H1 (cell line): ENCODE data around the gene TSHR. TPM values are rescaled to one million over a fixed set of nuclear protein-coding genes. Genes with fewer than 3 reads are reported as not detected.

Source experiments
- CTCF ChIA-PET: fragments of 300-600 bp; sonication (Branson Sonifier 250); formaldehyde crosslinking; loops from one replicate; lab custom pipeline; 2021; ENCODE audit not compliant: partially characterized antibody; lab: Charles Lee
- POLR2A ChIA-PET: fragments of 300-600 bp; sonication (Branson Sonifier 250); formaldehyde crosslinking; loops from one replicate; lab custom pipeline; 2021; ENCODE audit warnings: inconsistent platforms; ENCODE audit not compliant: partially characterized antibody; lab: Charles Lee
- DNase-seq, 2 experiments: peaks; one replicate each; pipeline versions ENCODE4 v3.0.0 to v3.0.0-alpha.2; 2010 to 2022; ENCODE audit warnings: low spot score in 2 of 2, low read depth in 1 of 2, mixed read lengths in 1 of 2
- FAIRE-seq: peaks from 2 replicates; lab custom pipeline; 2011; peaks lifted over from hg19 to GRCh38; lab: Jason Lieb, UNC
- H2AFZ ChIP-seq: 2 replicates; pipeline ENCODE4 v1.8.1; 2012; ENCODE audit warnings: low read length, inconsistent platforms
- H2AK5ac ChIP-seq: 2 replicates; pipeline ENCODE4 v1.6.1; 2013; ENCODE audit warnings: low read depth, low read length
- H2BK120ac ChIP-seq: replicated peaks from 2 replicates; pipeline ENCODE3; 2013; ENCODE audit warnings: low read depth, low read length, inconsistent platforms
- H2BK12ac ChIP-seq: 2 replicates; pipeline ENCODE4 v1.6.1; 2013; ENCODE audit warnings: low read depth, low read length
- H2BK15ac ChIP-seq: 2 replicates; pipeline ENCODE4 v1.6.1; 2013; ENCODE audit warnings: low read length
- H2BK20ac ChIP-seq: 2 replicates; pipeline ENCODE4 v1.6.1; 2013; ENCODE audit warnings: low read length
- H2BK5ac ChIP-seq: 2 replicates; pipeline ENCODE4 v1.6.1; 2013; ENCODE audit warnings: low read depth, low read length
- H3K14ac ChIP-seq: 2 replicates; pipeline ENCODE4 v1.6.1; 2013; ENCODE audit warnings: inconsistent platforms; ENCODE audit not compliant: insufficient read length
- H3K18ac ChIP-seq: 2 replicates; pipeline ENCODE4 v1.6.1; 2013; ENCODE audit warnings: low read length; ENCODE audit errors: extremely low read depth
- H3K23ac ChIP-seq: 2 replicates; pipeline ENCODE4 v1.6.1; 2013; ENCODE audit warnings: inconsistent platforms; ENCODE audit not compliant: insufficient read length
- H3K23me2 ChIP-seq: 2 replicates; pipeline ENCODE4 v1.6.1; 2013; ENCODE audit warnings: low read depth, low read length
- H3K27ac ChIP-seq: 2 replicates; pipeline ENCODE4 v1.6.1; 2011; ENCODE audit warnings: low read depth, low read length, inconsistent platforms
- H3K27me3 ChIP-seq, 4 experiments: replicated peaks in 1 of 4; 1 replicate in 1 of 4; 2 replicates in 3 of 4; pipeline versions ENCODE4 v1.6.1 to v1.8.1; 2011 to 2013; ENCODE audit warnings: low read length in 3 of 4, mild to moderate bottlenecking in 3 of 4, inconsistent platforms in 2 of 4, mixed read lengths in 2 of 4, moderate library complexity in 1 of 4; ENCODE audit not compliant: control insufficient read depth in 3 of 4, insufficient read depth in 3 of 4; ENCODE audit errors: extremely low read depth in 1 of 4
- H3K36me3 ChIP-seq, 4 experiments: 2 replicates each; pipeline versions ENCODE4 v1.6.1 to v1.8.1; 2011 to 2013; ENCODE audit warnings: mild to moderate bottlenecking in 4 of 4, low read length in 3 of 4, moderate library complexity in 2 of 4, control low read depth in 1 of 4, inconsistent platforms in 1 of 4; ENCODE audit not compliant: insufficient read depth in 4 of 4, control insufficient read depth in 2 of 4
- H3K4ac ChIP-seq: replicated peaks from 2 replicates; pipeline ENCODE3; 2013; ENCODE audit warnings: low read length, low read depth, mixed read lengths, inconsistent platforms; ENCODE audit not compliant: insufficient read length
- H3K4me1 ChIP-seq, 4 experiments: replicated peaks in 1 of 4; 1 replicate in 1 of 4; 2 replicates in 3 of 4; pipeline versions ENCODE4 v1.6.1 to v1.8.1; 2011 to 2013; ENCODE audit warnings: low read length in 3 of 4, inconsistent platforms in 2 of 4, mixed read lengths in 1 of 4; ENCODE audit not compliant: insufficient read depth in 4 of 4, control insufficient read depth in 3 of 4
- H3K4me2 ChIP-seq, 2 experiments: 2 replicates each; pipeline versions ENCODE4 v1.6.1 to v1.8.1; 2011 to 2013; ENCODE audit warnings: low read depth in 2 of 2, low read length in 2 of 2, control low read depth in 1 of 2, inconsistent platforms in 1 of 2, mild to moderate bottlenecking in 1 of 2; ENCODE audit not compliant: insufficient read depth in 1 of 2
- H3K4me3 ChIP-seq, 4 experiments: fragments of 200-600, 300-600 bp in 1 of 4; sonication (generic), shearing (Covaris generic), sonication (Bioruptor Twin) in 1 of 4; 2 replicates each; pipeline versions ENCODE4 v1.5.1 to v1.8.1; 2011 to 2016; ENCODE audit warnings: low read length in 4 of 4, low read depth in 3 of 4, control low read depth in 2 of 4, inconsistent platforms in 2 of 4, mild to moderate bottlenecking in 2 of 4, mixed read lengths in 1 of 4, moderate library complexity in 1 of 4; ENCODE audit not compliant: insufficient read depth in 2 of 4; ENCODE audit errors: extremely low read depth in 1 of 4
- H3K56ac ChIP-seq: replicated peaks from 2 replicates; pipeline ENCODE3; 2013; ENCODE audit warnings: low read depth, mild to moderate bottlenecking, mixed read lengths, low read length, inconsistent platforms; ENCODE audit not compliant: insufficient read length
- H3K79me1 ChIP-seq: 2 replicates; pipeline ENCODE4 v1.6.1; 2013; ENCODE audit warnings: low read depth, low read length, control low read depth
- H3K79me2 ChIP-seq, 2 experiments: 2 replicates each; pipeline versions ENCODE4 v1.6.1 to v1.8.1; 2012 to 2013; ENCODE audit warnings: low read length in 2 of 2, mild to moderate bottlenecking in 2 of 2, inconsistent platforms in 1 of 2; ENCODE audit not compliant: insufficient read depth in 2 of 2, control insufficient read depth in 1 of 2
- H3K9ac ChIP-seq, 4 experiments: replicated peaks in 1 of 4; 1 replicate in 1 of 4; 2 replicates in 3 of 4; pipeline versions ENCODE4 v1.6.1 to v1.8.1; 2011 to 2013; ENCODE audit warnings: low read depth in 3 of 4, low read length in 3 of 4, control low read depth in 2 of 4, mild to moderate bottlenecking in 2 of 4, moderate library complexity in 2 of 4, inconsistent platforms in 1 of 4; ENCODE audit errors: extremely low read depth in 1 of 4
- H3K9me3 ChIP-seq, 2 experiments: 2 replicates each; pipeline versions ENCODE4 v1.6.1 to v1.8.1; 2012 to 2013; ENCODE audit warnings: mild to moderate bottlenecking in 2 of 2, moderate library complexity in 2 of 2, control low read depth in 1 of 2, inconsistent platforms in 1 of 2, low read depth in 1 of 2, low read length in 1 of 2, mixed read lengths in 1 of 2; ENCODE audit not compliant: insufficient read depth in 2 of 2
- H4K20me1 ChIP-seq, 2 experiments: replicated peaks in 1 of 2; 2 replicates each; pipeline versions ENCODE3 to v1.8.1; 2011 to 2013; ENCODE audit warnings: inconsistent platforms in 2 of 2, low read length in 2 of 2, mild to moderate bottlenecking in 1 of 2; ENCODE audit not compliant: insufficient read depth in 2 of 2, control insufficient read depth in 1 of 2
- H4K5ac ChIP-seq: 2 replicates; pipeline ENCODE4 v1.6.1; 2013; ENCODE audit warnings: low read length, low read depth, mixed read lengths, inconsistent platforms; ENCODE audit not compliant: insufficient read length
- H4K8ac ChIP-seq: 2 replicates; pipeline ENCODE4 v1.8.0; 2013; ENCODE audit warnings: mild to moderate bottlenecking, moderate library complexity, low read length, inconsistent platforms; ENCODE audit not compliant: insufficient read depth; ENCODE audit errors: extremely low read depth
- H4K91ac ChIP-seq: replicated peaks from 2 replicates; pipeline ENCODE3; 2013; ENCODE audit warnings: low read length, mixed read lengths, inconsistent platforms; ENCODE audit not compliant: insufficient read length
- BRCA1 ChIP-seq: IDR thresholded peaks from 2 replicates; pipeline ENCODE4 v1.6.1; 2012; ENCODE audit warnings: low read depth, low read length, improper control_type of control experiment
- CBX5 ChIP-seq: fragments of 300-800, 300-1000 bp; sonication (generic); IDR thresholded peaks from 2 replicates; pipeline ENCODE4 v1.7.1; 2016; ENCODE audit warnings: antibody characterized with exemption, low read length, low read depth
- CTCF ChIP-seq, 3 experiments: IDR thresholded peaks; 1 replicate in 2 of 3; 2 replicates in 1 of 3; pipeline versions ENCODE4 v1.5.1 to v1.6.1; 2011; ENCODE audit warnings: low read length in 3 of 3, mild to moderate bottlenecking in 3 of 3, inconsistent platforms in 2 of 3, low read depth in 1 of 3, moderate library complexity in 1 of 3; ENCODE audit not compliant: insufficient read depth in 1 of 3; ENCODE audit errors: control extremely low read depth in 1 of 3
- E2F6 ChIP-seq: IDR thresholded peaks from 2 replicates; pipeline ENCODE4 v1.6.1; 2012; ENCODE audit warnings: inconsistent platforms
- HDAC6 ChIP-seq: IDR thresholded peaks from one replicate; pipeline ENCODE4 v1.7.1; 2012; ENCODE audit warnings: low read depth, mild to moderate bottlenecking, inconsistent platforms, low read length, moderate library complexity
- NANOG ChIP-seq: IDR thresholded peaks from 2 replicates; pipeline ENCODE4 v1.6.1; 2011; ENCODE audit warnings: low read length, low read depth, mild to moderate bottlenecking, inconsistent platforms; ENCODE audit not compliant: insufficient read depth, poor library complexity, severe bottlenecking
- RAD21 ChIP-seq, 2 experiments: IDR thresholded peaks in 1 of 2; conservative IDR thresholded peaks in 1 of 2; 2 replicates each; pipeline ENCODE4 v1.6.1; 2011; ENCODE audit warnings: low read depth in 2 of 2, low read length in 2 of 2, improper control_type of control experiment in 1 of 2, inconsistent platforms in 1 of 2, mild to moderate bottlenecking in 1 of 2, moderate library complexity in 1 of 2
- SIX5 ChIP-seq: IDR thresholded peaks from 2 replicates; pipeline ENCODE4 v1.6.1; 2011; ENCODE audit warnings: mild to moderate bottlenecking, low read depth, low read length
- TAF1 ChIP-seq: IDR thresholded peaks from 2 replicates; pipeline ENCODE4 v1.6.1; 2011; ENCODE audit warnings: mild to moderate bottlenecking, low read depth, low read length
- WGBS, 2 experiments: shearing (Covaris generic) in 1 of 2; methylation state at CpG; one replicate each; pipeline versions ENCODE4 v1.1.6 to v1.1.7; 2013 to 2015; ENCODE audit warnings: low lambda C conversion rate in 2 of 2, mixed read lengths in 2 of 2, inconsistent platforms in 1 of 2, low coverage in 1 of 2, missing lambda C conversion rate in 1 of 2; ENCODE audit not compliant: insufficient replicate concordance in 2 of 2, insufficient coverage in 1 of 2, insufficient read length in 1 of 2; ENCODE audit errors: extremely low coverage in 1 of 2, missing lambda C conversion rate in 1 of 2; 5-methylcytosine and 5-hydroxymethylcytosine counted together
- polyA plus RNA-seq, 7 experiments: library from polyadenylated mRNA; depleted of rRNA in 3 of 7; stranded (reverse) in 5 of 7; unstranded in 2 of 7; fragments of >200 nt in 5 of 7; fragments of 200-250 nt in 2 of 7; gene quantifications; 1 replicate in 5 of 7; 2 replicates in 1 of 7; 4 replicates in 1 of 7; pipeline versions ENCODE4 v1.2.1 to v1.2.3, GENCODE V29; 2011 to 2013; ENCODE audit warnings: missing spikeins in 2 of 7, mixed read lengths in 2 of 7
- total RNA-seq: library from RNA; stranded (reverse); fragmentation: NEBNext Ultra II Directional; extraction: Animal tissue kit (Norgen Biotek cat#: 25700); gene quantifications from 2 replicates; pipeline ENCODE4 v1.2.1, GENCODE V29; 2021

The TSHR gene
- total and polyA plus RNA-seq, 2 of the 8 experiments (the other 6 are each of a cell fraction or from before 2014, with no cell fraction given): 0.27 TPM; not detected in 1

- Histone ChIP-seq H3K18ac (no peak overlapping the region), H3K56ac (no peak overlapping the region), H3K36me3 (no peaks in the 10 kb centered on the region), H4K5ac (no peak overlapping the region), H4K8ac (no peak overlapping the region), H2BK120ac (no peak overlapping the region), H2AFZ (no peak overlapping the region), H3K27ac (no peak overlapping the region), H3K27me3 (no peaks in the 10 kb centered on the region), H3K9me3 (no peaks in the 10 kb centered on the region), H4K91ac (no peak overlapping the region), H3K4me1 (no peaks in the 10 kb centered on the region), H3K4ac (no peak overlapping the region), H3K79me1 (no peaks in the 10 kb centered on the region), H3K4me2 (no peak overlapping the region), H2BK20ac (no peak overlapping the region), H3K23me2 (no peaks in the 10 kb centered on the region), H2AK5ac (no peak overlapping the region), H3K4me3 (no peak overlapping the region), H2BK5ac (no peak overlapping the region), H3K79me2 (no peaks in the 10 kb centered on the region), H3K14ac (no peak overlapping the region), H2BK15ac (no peak overlapping the region), H3K9ac (no peak overlapping the region), H2BK12ac (no peak overlapping the region), H4K20me1 (no peaks in the 10 kb centered on the region), H3K23ac (no peak overlapping the region)
- CTCF ChIA-PET: interaction anchor here (1.0 to 6.9 kb wide), 4 partner anchors 11 to 169 kb away, joined by 3 to 36 read pairs (median 3); no protein-coding TSS in a partner anchor
- DNase-seq (no peak), FAIRE-seq (no peak)
- 83% methylated on average over 2 of the region's 2 CpGs; no CpG with 5 or more reads in 1 of the 2 experiments for WGBS, 2 experiments
- POLR2A ChIA-PET: no interaction called here
- TF ChIP-seq BRCA1 (no peak), CBX5 (no peak), NANOG (no peak), CTCF (IDR thresholded peaks at IDR 0.05; ENCODE audit: control extremely low read depth in 1 of 3, insufficient read depth in 1 of 3, low read depth in 1 of 3, low read length in 3 of 3) (no peak), RAD21 (IDR thresholded peaks at IDR 0.05 in 1 of 2, conservative IDR thresholded peaks at IDR 0.05 in 1 of 2; ENCODE audit: low read depth in 2 of 2, low read length in 2 of 2) (no peak), SIX5 (no peak), HDAC6 (no peak), E2F6 (no peak), TAF1 (no peak)
Measured at GRCh38 chr14:81147140-81147897, 191.9 kb downstream of the TSHR start.
